Spleen (tissue), 11 donors: ENCODE data around the gene COL4A1. TPM values are rescaled to one million over a fixed set of nuclear protein-coding genes. Genes with fewer than 3 reads are reported as not detected.
A peak's percentile ranks its signal among the peaks of the same experiment; 100 is the strongest.

Experiments
- DNase-seq: peaks from one replicate; pipeline ENCODE4 v3.0.0-alpha.2; 2020
- H3K27ac ChIP-seq, 8 donors: fragments of 200-600 bp; sonication (generic) in 7 of 8; 1 replicate in 4 of 8; 2 replicates in 4 of 8; pipeline versions ENCODE4 v1.5.0 to v1.8.0; 2016 to 2021; ENCODE audit warnings: inconsistent platforms in 4 of 8, mild to moderate bottlenecking in 4 of 8, moderate library complexity in 1 of 8
- H3K27me3 ChIP-seq, 7 donors: fragments of 200-600 bp; sonication (generic) in 6 of 7; replicated peaks in 1 of 7; 1 replicate in 4 of 7; 2 replicates in 3 of 7; pipeline versions ENCODE4 v1.5.0 to v1.8.0; 2016 to 2021; ENCODE audit warnings: inconsistent platforms in 3 of 7, mild to moderate bottlenecking in 1 of 7
- H3K36me3 ChIP-seq, 6 donors: fragments of 200-600 bp; sonication (generic) in 5 of 6; 1 replicate in 4 of 6; 2 replicates in 2 of 6; pipeline versions ENCODE4 v1.5.0 to v1.8.0; 2016 to 2021; ENCODE audit warnings: inconsistent platforms in 2 of 6
- H3K4me1 ChIP-seq, 6 donors: fragments of 200-600 bp; sonication (generic) in 5 of 6; 1 replicate in 3 of 6; 2 replicates in 3 of 6; pipeline versions ENCODE4 v1.5.0 to v1.8.0; 2016 to 2021; ENCODE audit warnings: inconsistent platforms in 3 of 6
- H3K4me3 ChIP-seq, 8 donors: fragments of 200-600 bp; sonication (generic) in 7 of 8; 1 replicate in 4 of 8; 2 replicates in 4 of 8; pipeline versions ENCODE4 v1.5.0 to v1.8.0; 2016 to 2021; ENCODE audit warnings: inconsistent platforms in 4 of 8, mild to moderate bottlenecking in 4 of 8, moderate library complexity in 2 of 8
- H3K9me3 ChIP-seq, 8 donors: fragments of 200-600 bp; sonication (generic) in 7 of 8; 1 replicate in 4 of 8; 2 replicates in 4 of 8; pipeline versions ENCODE4 v1.5.0 to v1.8.0; 2016 to 2021; ENCODE audit warnings: inconsistent platforms in 4 of 8
- POLR2A ChIP-seq, 3 donors: fragments of 450-650 bp; IDR thresholded peaks; one replicate each; pipeline ENCODE4 v1.5.1; 2017; ENCODE audit warnings: antibody characterized with exemption in 3 of 3, mild to moderate bottlenecking in 1 of 3
- POLR2AphosphoS5 ChIP-seq, 3 donors: sonication (generic); formaldehyde crosslinking; IDR thresholded peaks; one replicate each; pipeline ENCODE4 v1.5.1; 2017; ENCODE audit warnings: antibody characterized with exemption in 3 of 3
- WGBS, 5 donors: extraction: QIAGEN DNeasy Blood & Tissue Kit in 3 of 5; methylation state at CpG; one replicate each; pipeline versions ENCODE4 v1.1.5 to v1.1.7; 2013 to 2018; 5-methylcytosine and 5-hydroxymethylcytosine counted together
- intact Hi-C: fragments of 100-400 bp; cut with DNase I; formaldehyde crosslinking; loops from one replicate; pipeline ENCODE4 v1.15.0; 2023; ENCODE audit warnings: low total_unique reads
- polyA plus RNA-seq, 3 donors: library from polyadenylated mRNA; stranded (reverse); fragments of 200-250 nt; gene quantifications; one replicate each; pipeline ENCODE4 v1.2.1, GENCODE V29; 2013
- total RNA-seq, 7 donors: library from RNA; depleted of rRNA in 3 of 7; stranded (reverse); fragments of >200 nt in 3 of 7; fragmentation: NEBNext Ultra II Directional in 4 of 7; extraction: Animal tissue kit (Norgen Biotek cat#: 25700) in 4 of 7; gene quantifications; one replicate each; pipeline versions ENCODE4 v1.1.0 to v1.2.1, GENCODE V29; 2016 to 2021
- TF ChIP-seq, protein P1 (sequence below), 11 experiments: fragments of 200-600 bp in 7 of 11; fragments of 450-650 bp in 4 of 11; sonication (generic) in 4 of 11; IDR thresholded peaks in 8 of 11; conservative IDR thresholded peaks in 3 of 11; 1 replicate in 7 of 11; 2 replicates in 4 of 11; pipeline versions ENCODE4 v1.4.0 to v1.8.0; 2016 to 2021; ENCODE audit warnings: antibody characterized with exemption in 11 of 11, inconsistent platforms in 4 of 11, mild to moderate bottlenecking in 1 of 11
- donor health status: healthy with polysubstance abuse.
- donor health status: DM: no; HTN: no; CAD: no; lungs with moderate emphysema.
- donor health status: DM: no; HTN: no; CAD: no.
- donor health status: Bipolar disorder and iron deficiency.
- donor health status: healthy.
- donor health status: DM: no; HTN: no; CAD: no.
- donor health status: DM: yes; HTN: yes; CAD: no.

COL4A1 gene
- total and polyA plus RNA-seq, 10 donors: 37.9 to 959 (median 340) TPM

DNA sequence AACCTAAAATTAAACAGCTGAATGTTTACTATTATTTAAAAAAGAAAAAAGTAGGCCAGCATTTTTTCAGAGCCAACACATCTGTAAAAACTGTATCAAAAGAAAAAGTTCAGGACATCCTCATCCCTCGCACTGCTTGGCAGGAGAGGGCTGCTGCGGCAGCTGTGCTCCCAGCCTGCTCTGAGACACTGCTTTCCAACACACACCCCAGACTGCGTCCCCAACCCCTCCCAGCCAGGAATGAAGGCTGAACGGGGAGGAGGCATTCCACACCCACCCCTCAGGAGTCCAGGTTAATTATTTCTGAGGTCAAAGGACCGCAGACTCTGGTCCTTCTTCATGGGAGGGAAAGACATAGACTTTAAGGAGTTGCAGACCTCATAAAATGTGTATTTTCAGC lies 43.1 kb downstream of the COL4A1 start:
- Histone ChIP-seq H3K36me3 (no peaks in the 10 kb centered on the region), H3K4me1 (peaks cover 6 to 92% (median 58%) of the 10 kb centered on the region in 6 donors), H3K27ac (peak overlapping the region in 6 of 8 donors; percentile 58 to 73 (median 68)), H3K27me3 (peaks cover 0 to 25% (median 0%) of the 10 kb centered on the region in 7 donors), H3K4me3 (no peak overlapping the region), H3K9me3 (no peaks in the 10 kb centered on the region)
- TF ChIP-seq POLR2A (IDR thresholded peaks at IDR 0.05): no peak
- TF ChIP-seq, protein P1, sequence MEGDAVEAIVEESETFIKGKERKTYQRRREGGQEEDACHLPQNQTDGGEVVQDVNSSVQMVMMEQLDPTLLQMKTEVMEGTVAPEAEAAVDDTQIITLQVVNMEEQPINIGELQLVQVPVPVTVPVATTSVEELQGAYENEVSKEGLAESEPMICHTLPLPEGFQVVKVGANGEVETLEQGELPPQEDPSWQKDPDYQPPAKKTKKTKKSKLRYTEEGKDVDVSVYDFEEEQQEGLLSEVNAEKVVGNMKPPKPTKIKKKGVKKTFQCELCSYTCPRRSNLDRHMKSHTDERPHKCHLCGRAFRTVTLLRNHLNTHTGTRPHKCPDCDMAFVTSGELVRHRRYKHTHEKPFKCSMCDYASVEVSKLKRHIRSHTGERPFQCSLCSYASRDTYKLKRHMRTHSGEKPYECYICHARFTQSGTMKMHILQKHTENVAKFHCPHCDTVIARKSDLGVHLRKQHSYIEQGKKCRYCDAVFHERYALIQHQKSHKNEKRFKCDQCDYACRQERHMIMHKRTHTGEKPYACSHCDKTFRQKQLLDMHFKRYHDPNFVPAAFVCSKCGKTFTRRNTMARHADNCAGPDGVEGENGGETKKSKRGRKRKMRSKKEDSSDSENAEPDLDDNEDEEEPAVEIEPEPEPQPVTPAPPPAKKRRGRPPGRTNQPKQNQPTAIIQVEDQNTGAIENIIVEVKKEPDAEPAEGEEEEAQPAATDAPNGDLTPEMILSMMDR (IDR thresholded peaks at IDR 0.05 in 8 of 11, conservative IDR thresholded peaks at IDR 0.05 in 3 of 11): no peak
- peak in 2 of 3 donors; percentile 27 to 52 for TF ChIP-seq POLR2AphosphoS5 (IDR thresholded peaks at IDR 0.05)
- intact Hi-C loops: no loop called here
- 41 to 83% (median 69%) methylated on average over 5 of the region's 5 CpGs for WGBS, 5 donors
- DNase-seq: no peak

DNA sequence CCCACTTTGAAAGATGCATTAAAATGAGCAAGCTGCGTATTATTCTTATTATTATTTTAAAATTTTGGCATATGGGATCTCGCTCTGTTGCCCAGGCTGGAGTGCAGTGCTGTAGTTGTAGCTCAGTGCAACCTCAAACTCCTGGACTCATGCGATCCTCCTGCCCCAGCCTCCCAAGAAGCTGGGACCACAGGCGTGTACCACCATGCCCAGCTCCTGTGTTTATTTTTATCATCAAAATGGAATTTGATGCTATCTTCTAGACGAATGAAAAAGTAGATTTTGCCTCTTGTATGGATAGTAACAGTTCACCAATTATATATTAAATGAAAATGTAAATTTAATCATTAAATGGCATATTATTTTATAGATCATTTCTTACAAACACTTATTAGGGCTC lies 43.6 kb downstream of the COL4A1 start:
- no peak overlapping the region for H3K4me3 ChIP-seq
- intact Hi-C loops: no loop called here
- peak overlapping the region in 7 of 8 donors; percentile 14 to 75 (median 71) for H3K27ac ChIP-seq
- no peak for DNase-seq
- 68 to 90% (median 77%) methylated on average over 5 of the region's 5 CpGs for WGBS, 5 donors
- peaks cover 0 to 25% (median 0%) of the 10 kb centered on the region in 7 donors for H3K27me3 ChIP-seq
- H3K4me1 ChIP-seq: peaks cover 6 to 92% (median 57%) of the 10 kb centered on the region in 6 donors
- TF ChIP-seq POLR2A (IDR thresholded peaks at IDR 0.05) (no peak), POLR2AphosphoS5 (IDR thresholded peaks at IDR 0.05) (no peak)
- TF ChIP-seq, protein P1 (IDR thresholded peaks at IDR 0.05 in 8 of 11, conservative IDR thresholded peaks at IDR 0.05 in 3 of 11): no peak
- no peaks in the 10 kb centered on the region for H3K9me3 ChIP-seq
- H3K36me3 ChIP-seq: no peaks in the 10 kb centered on the region

DNA sequence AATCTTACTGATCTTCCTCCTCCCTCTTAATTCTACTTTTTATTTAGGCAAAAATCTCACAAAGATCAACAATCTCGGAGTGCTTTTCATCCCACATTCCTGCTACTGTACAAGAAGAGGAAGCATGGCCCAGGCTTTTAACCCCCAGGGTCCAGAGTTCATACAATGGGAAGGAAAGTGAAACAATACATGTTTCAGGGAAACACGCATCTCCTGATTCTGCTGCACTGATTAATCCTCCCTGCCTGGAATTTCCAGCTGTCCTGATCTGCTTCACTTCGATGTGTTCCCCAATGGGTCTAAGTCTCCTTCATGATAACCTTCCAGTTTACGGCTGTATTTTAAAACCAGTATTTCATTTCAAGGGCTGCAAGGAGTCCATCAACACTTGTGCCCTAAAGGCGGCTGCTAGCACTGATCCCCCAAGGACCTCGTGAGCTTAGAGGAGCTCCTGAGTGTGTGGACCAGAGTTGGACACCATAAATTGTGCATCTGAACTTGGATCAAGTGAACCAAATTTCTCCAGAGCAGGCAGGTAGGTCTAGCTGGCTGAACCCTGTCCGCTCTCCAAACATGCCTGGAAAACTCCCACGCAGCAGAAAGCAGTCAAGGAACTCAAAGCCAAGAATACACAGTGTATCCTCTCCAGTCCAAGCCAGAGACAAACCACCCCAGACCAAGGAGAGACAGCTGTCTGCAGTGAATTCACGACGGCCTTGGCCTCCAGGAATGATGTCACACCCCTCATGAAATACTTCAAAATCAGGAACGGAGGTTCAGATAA lies 44.3 kb downstream of the COL4A1 start:
- Histone ChIP-seq H3K4me1 (peaks cover 6 to 91% (median 54%) of the 10 kb centered on the region in 6 donors), H3K27ac (peak overlapping the region in 7 of 8 donors; percentile 54 to 75 (median 71)), H3K9me3 (no peaks in the 10 kb centered on the region), H3K27me3 (peaks cover 0 to 25% (median 0%) of the 10 kb centered on the region in 7 donors), H3K4me3 (no peak overlapping the region), H3K36me3 (no peaks in the 10 kb centered on the region)
- intact Hi-C loops: no loop called here
- DNase-seq: no peak
- 39 to 57% (median 45%) methylated on average over 11 of the region's 11 CpGs for WGBS, 5 donors
- TF ChIP-seq POLR2A (IDR thresholded peaks at IDR 0.05) (no peak), POLR2AphosphoS5 (IDR thresholded peaks at IDR 0.05) (no peak)
- TF ChIP-seq, protein P1 (IDR thresholded peaks at IDR 0.05 in 8 of 11, conservative IDR thresholded peaks at IDR 0.05 in 3 of 11): no peak

DNA sequence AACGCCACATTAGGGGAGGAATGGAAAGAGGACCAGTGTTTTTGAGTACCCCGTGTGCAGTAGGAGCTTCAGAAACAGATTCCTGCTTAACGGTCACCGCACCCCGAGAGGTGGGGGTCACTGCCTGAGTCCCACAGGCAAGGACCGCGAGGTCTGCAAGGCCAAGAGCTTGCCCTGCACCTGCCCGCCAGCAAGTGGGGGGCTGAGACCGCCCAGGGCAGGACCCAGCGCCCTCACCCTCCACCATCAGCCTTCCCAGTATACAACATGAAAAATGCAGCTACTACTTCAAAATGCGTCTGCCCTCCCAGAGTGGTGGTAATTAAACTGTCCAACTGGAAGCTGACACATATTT lies 44.9 kb downstream of the COL4A1 start:
- TF ChIP-seq POLR2A (IDR thresholded peaks at IDR 0.05) (no peak), POLR2AphosphoS5 (IDR thresholded peaks at IDR 0.05) (peak in 1 of 3 donors; percentile 59)
- Histone ChIP-seq H3K9me3 (no peaks in the 10 kb centered on the region), H3K4me3 (no peak overlapping the region), H3K4me1 (peaks cover 6 to 92% (median 50%) of the 10 kb centered on the region in 6 donors), H3K36me3 (no peaks in the 10 kb centered on the region), H3K27ac (peak overlapping the region in 7 of 8 donors; percentile 54 to 75 (median 65)), H3K27me3 (peaks cover 0 to 22% (median 0%) of the 10 kb centered on the region in 7 donors)
- 61 to 86% (median 71%) methylated on average over 7 to 11 of the region's 11 CpGs for WGBS, 5 donors
- intact Hi-C loops: no loop called here
- DNase-seq: no peak
